ENCODE results near the gene ORMDL3.

GRCh38 chr17:39889200-39889599 lies 38.2 kb downstream of the ORMDL3 start:
- TF ChIP-seq ZNF560 (tag by site-specific recombination; IDR thresholded peaks at IDR 0.05; ENCODE audit: borderline replicate concordance) (no peak), ZNF133 (tag by site-specific recombination; IDR thresholded peaks at IDR 0.05) (no peak), ZNF302 (tag by site-specific recombination; IDR thresholded peaks at IDR 0.05; ENCODE audit: low read depth) (no peak), CTCF (tag by site-specific recombination; IDR thresholded peaks at IDR 0.05) (no peak), PRDM2 (tag by site-specific recombination; IDR thresholded peaks at IDR 0.05; ENCODE audit: borderline replicate concordance) (no peak), BCL11A (tag by site-specific recombination; IDR thresholded peaks at IDR 0.05; ENCODE audit: low read depth) (no peak), HOXA7 (CRISPR knock-in tag; IDR thresholded peaks at IDR 0.05; ENCODE audit: borderline replicate concordance) (no peak), SP2 (tag by site-specific recombination; IDR thresholded peaks at IDR 0.05) (no peak), REST (tag by site-specific recombination; IDR thresholded peaks at IDR 0.05) (no peak), ZNF404 (tag by site-specific recombination; IDR thresholded peaks at IDR 0.05) (no peak), ATF2 (tag by site-specific recombination; IDR thresholded peaks at IDR 0.05; ENCODE audit: low read depth) (no peak), ZNF114 (tag by site-specific recombination; IDR thresholded peaks at IDR 0.05) (no peak), ZBTB26 (tag by site-specific recombination; optimal IDR thresholded peaks at IDR 0.05) (no peak), AEBP2 (tag by site-specific recombination; IDR thresholded peaks at IDR 0.05; ENCODE audit: borderline replicate concordance) (no peak)
